ENCODE data around the gene TBC1D30.

The TBC1D30 gene

DNA sequence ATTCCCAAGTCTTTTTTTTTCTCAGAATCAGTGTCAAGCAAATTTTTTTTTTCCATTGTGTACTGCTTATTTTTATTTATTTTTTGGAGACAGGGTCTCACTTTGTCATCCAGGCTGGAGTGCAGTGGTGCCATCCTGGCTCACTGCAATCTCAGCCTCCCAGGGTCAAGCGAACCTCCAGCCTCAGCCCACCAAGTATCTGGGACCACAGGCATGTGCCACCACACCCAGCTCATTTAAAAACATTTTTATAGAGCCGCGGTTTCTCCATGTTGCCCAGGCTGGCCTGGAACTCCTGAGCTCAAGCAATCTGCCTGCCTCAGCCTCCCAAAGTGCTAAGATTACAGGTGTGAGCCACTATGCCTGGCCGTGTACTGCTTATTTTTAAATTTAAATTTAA lies 68.1 kb downstream of the TBC1D30 start:
- no peak for ATAC-seq
- TF ChIP-seq ESRRG (CRISPR knock-in tag; IDR thresholded peaks at IDR 0.05) (no peak), TCF4 (CRISPR knock-in tag; IDR thresholded peaks at IDR 0.05; ENCODE audit: borderline replicate concordance) (no peak), ZNF70 (CRISPR knock-in tag; IDR thresholded peaks at IDR 0.05) (no peak), ZNF8 (CRISPR knock-in tag; IDR thresholded peaks at IDR 0.05) (no peak), OSR1 (CRISPR knock-in tag; IDR thresholded peaks at IDR 0.05) (no peak), CSRNP3 (CRISPR knock-in tag; IDR thresholded peaks at IDR 0.05) (no peak), TOX (CRISPR knock-in tag; IDR thresholded peaks at IDR 0.05; ENCODE audit: borderline replicate concordance) (no peak), CSDC2 (CRISPR knock-in tag; IDR thresholded peaks at IDR 0.05) (no peak), ARNTL (CRISPR knock-in tag; IDR thresholded peaks at IDR 0.05; ENCODE audit: borderline replicate concordance, low read depth) (no peak), ZNF565 (CRISPR knock-in tag; conservative IDR thresholded peaks at IDR 0.05; ENCODE audit: low read depth) (no peak), ZFP3 (CRISPR knock-in tag; IDR thresholded peaks at IDR 0.05) (no peak), PPARA (CRISPR knock-in tag; IDR thresholded peaks at IDR 0.05; ENCODE audit: borderline replicate concordance) (no peak), ISL1 (CRISPR knock-in tag; IDR thresholded peaks at IDR 0.05) (no peak), RARB (CRISPR knock-in tag; IDR thresholded peaks at IDR 0.05) (no peak), ZFP30 (CRISPR knock-in tag; IDR thresholded peaks at IDR 0.05) (no peak), SNAI2 (CRISPR knock-in tag; IDR thresholded peaks at IDR 0.05) (no peak), PATZ1 (CRISPR knock-in tag; IDR thresholded peaks at IDR 0.05; ENCODE audit: borderline replicate concordance) (no peak), GLIS3 (CRISPR knock-in tag; IDR thresholded peaks at IDR 0.05) (no peak)
- TF ChIP-seq, protein P1, sequence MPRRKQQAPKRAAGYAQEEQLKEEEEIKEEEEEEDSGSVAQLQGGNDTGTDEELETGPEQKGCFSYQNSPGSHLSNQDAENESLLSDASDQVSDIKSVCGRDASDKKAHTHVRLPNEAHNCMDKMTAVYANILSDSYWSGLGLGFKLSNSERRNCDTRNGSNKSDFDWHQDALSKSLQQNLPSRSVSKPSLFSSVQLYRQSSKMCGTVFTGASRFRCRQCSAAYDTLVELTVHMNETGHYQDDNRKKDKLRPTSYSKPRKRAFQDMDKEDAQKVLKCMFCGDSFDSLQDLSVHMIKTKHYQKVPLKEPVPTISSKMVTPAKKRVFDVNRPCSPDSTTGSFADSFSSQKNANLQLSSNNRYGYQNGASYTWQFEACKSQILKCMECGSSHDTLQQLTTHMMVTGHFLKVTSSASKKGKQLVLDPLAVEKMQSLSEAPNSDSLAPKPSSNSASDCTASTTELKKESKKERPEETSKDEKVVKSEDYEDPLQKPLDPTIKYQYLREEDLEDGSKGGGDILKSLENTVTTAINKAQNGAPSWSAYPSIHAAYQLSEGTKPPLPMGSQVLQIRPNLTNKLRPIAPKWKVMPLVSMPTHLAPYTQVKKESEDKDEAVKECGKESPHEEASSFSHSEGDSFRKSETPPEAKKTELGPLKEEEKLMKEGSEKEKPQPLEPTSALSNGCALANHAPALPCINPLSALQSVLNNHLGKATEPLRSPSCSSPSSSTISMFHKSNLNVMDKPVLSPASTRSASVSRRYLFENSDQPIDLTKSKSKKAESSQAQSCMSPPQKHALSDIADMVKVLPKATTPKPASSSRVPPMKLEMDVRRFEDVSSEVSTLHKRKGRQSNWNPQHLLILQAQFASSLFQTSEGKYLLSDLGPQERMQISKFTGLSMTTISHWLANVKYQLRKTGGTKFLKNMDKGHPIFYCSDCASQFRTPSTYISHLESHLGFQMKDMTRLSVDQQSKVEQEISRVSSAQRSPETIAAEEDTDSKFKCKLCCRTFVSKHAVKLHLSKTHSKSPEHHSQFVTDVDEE (CRISPR knock-in tag; IDR thresholded peaks at IDR 0.05): no peak
- TF ChIP-seq, protein P2, sequence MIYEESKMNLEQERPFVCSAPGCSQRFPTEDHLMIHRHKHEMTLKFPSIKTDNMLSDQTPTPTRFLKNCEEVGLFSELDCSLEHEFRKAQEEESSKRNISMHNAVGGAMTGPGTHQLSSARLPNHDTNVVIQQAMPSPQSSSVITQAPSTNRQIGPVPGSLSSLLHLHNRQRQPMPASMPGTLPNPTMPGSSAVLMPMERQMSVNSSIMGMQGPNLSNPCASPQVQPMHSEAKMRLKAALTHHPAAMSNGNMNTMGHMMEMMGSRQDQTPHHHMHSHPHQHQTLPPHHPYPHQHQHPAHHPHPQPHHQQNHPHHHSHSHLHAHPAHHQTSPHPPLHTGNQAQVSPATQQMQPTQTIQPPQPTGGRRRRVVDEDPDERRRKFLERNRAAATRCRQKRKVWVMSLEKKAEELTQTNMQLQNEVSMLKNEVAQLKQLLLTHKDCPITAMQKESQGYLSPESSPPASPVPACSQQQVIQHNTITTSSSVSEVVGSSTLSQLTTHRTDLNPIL (CRISPR knock-in tag; IDR thresholded peaks at IDR 0.05; ENCODE audit: low read depth): no peak

DNA sequence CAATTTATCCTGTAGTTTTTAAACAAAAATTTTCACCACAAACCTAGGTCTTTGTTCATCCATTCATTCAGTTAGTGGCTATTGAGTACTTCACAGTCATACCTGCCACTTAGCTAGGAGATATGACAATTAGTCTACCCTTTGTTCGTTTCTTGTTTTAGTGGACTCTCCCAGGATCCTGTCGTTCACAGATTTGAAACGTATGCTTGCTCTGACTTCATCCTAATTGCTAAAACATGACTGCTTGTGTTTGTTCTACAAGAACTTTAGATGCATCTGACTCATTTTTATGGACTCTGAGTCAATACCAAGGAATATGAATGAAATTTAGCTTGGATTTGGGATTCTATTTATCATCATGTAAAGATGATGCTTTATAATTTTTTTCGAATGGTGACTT lies 69.5 kb downstream of the TBC1D30 start:
- TF ChIP-seq ZFP3 (CRISPR knock-in tag; IDR thresholded peaks at IDR 0.05) (no peak), ESRRG (CRISPR knock-in tag; IDR thresholded peaks at IDR 0.05) (no peak), TOX (CRISPR knock-in tag; IDR thresholded peaks at IDR 0.05; ENCODE audit: borderline replicate concordance) (no peak), BACH2 (CRISPR knock-in tag; IDR thresholded peaks at IDR 0.05; ENCODE audit: borderline replicate concordance) (no peak), CSDC2 (CRISPR knock-in tag; IDR thresholded peaks at IDR 0.05) (no peak), ZNF565 (CRISPR knock-in tag; conservative IDR thresholded peaks at IDR 0.05; ENCODE audit: low read depth) (no peak), ZC3H10 (CRISPR knock-in tag; IDR thresholded peaks at IDR 0.05) (no peak), ISL1 (CRISPR knock-in tag; IDR thresholded peaks at IDR 0.05) (no peak)
- TF ChIP-seq, protein P2 (CRISPR knock-in tag; IDR thresholded peaks at IDR 0.05; ENCODE audit: low read depth): no peak
- ATAC-seq: no peak

GRCh38 chr12:64894827-64895475 lies 70.5 kb downstream of the TBC1D30 start:
- ATAC-seq: no peak
- no peak for TF ChIP-seq PPARA (CRISPR knock-in tag; IDR thresholded peaks at IDR 0.05; ENCODE audit: borderline replicate concordance)
- TF ChIP-seq TCF4 (CRISPR knock-in tag; IDR thresholded peaks at IDR 0.05; ENCODE audit: borderline replicate concordance): peak; percentile 44; the same call in 1 of the 2 replicates
